GM23338 (cell line): ENCODE data around the gene CBLC.

ENCODE experiments used
- EZH2phosphoT487 ChIP-seq: fragments of 200-600 bp; sonication (generic); IDR thresholded peaks from one replicate; pipeline ENCODE4 v1.8.1; 2018; ENCODE audit warnings: antibody characterized with exemption; ENCODE audit not compliant: unreplicated experiment
- NANOG ChIP-seq: IDR thresholded peaks from 2 replicates; pipeline ENCODE4 v1.6.1; 2016; ENCODE audit warnings: antibody characterized with exemption, borderline replicate concordance
- POLR2AphosphoS5 ChIP-seq: IDR thresholded peaks from 2 replicates; pipeline ENCODE4 v1.6.1; 2016; ENCODE audit warnings: antibody characterized with exemption, low read depth
- REST ChIP-seq: IDR thresholded peaks from one replicate; pipeline ENCODE4 v1.6.1; 2018; ENCODE audit warnings: antibody characterized with exemption; ENCODE audit not compliant: unreplicated experiment
- ZNF114 ChIP-seq: fragments of 250-450 bp; sonication (Bioruptor Pico); IDR thresholded peaks from 2 replicates; pipeline ENCODE4 v1.5.0; 2020; ENCODE audit warnings: mild to moderate bottlenecking, moderate library complexity
- TF ChIP-seq, protein P1 (sequence below), 2 experiments: fragments of 200-600 bp in 1 of 2; sonication (generic) in 1 of 2; conservative IDR thresholded peaks; 2 replicates each; pipeline versions ENCODE4 v1.5.1 to v1.6.1; 2016 to 2017; ENCODE audit warnings: antibody characterized with exemption in 2 of 2, low read depth in 2 of 2, mild to moderate bottlenecking in 2 of 2, moderate library complexity in 1 of 2

GRCh38 chr19:44775676-44776240 is 1.9 kb upstream of the CBLC start:
- TF ChIP-seq, protein P1, sequence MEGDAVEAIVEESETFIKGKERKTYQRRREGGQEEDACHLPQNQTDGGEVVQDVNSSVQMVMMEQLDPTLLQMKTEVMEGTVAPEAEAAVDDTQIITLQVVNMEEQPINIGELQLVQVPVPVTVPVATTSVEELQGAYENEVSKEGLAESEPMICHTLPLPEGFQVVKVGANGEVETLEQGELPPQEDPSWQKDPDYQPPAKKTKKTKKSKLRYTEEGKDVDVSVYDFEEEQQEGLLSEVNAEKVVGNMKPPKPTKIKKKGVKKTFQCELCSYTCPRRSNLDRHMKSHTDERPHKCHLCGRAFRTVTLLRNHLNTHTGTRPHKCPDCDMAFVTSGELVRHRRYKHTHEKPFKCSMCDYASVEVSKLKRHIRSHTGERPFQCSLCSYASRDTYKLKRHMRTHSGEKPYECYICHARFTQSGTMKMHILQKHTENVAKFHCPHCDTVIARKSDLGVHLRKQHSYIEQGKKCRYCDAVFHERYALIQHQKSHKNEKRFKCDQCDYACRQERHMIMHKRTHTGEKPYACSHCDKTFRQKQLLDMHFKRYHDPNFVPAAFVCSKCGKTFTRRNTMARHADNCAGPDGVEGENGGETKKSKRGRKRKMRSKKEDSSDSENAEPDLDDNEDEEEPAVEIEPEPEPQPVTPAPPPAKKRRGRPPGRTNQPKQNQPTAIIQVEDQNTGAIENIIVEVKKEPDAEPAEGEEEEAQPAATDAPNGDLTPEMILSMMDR (conservative IDR thresholded peaks at IDR 0.05; ENCODE audit: low read depth in 2 of 2) = no peak
- TF ChIP-seq POLR2AphosphoS5 = no peak
- TF ChIP-seq ZNF114 (CRISPR knock-in tag) = no peak
- no peak for TF ChIP-seq EZH2phosphoT487
- TF ChIP-seq NANOG = no peak
- no peak for TF ChIP-seq REST
